Esophagus (tissue), 2 donors: ENCODE measurements around the gene MYO6. TPM values are rescaled to one million over a fixed set of nuclear protein-coding genes. Genes with fewer than 3 reads are reported as not detected.

ENCODE experiments used
- H3K27ac ChIP-seq, 2 donors: one replicate each; pipeline ENCODE4 v1.5.1; 2013; ENCODE audit warnings: low read depth in 2 of 2, mild to moderate bottlenecking in 2 of 2, inconsistent platforms in 1 of 2, low read length in 1 of 2, moderate library complexity in 1 of 2
- H3K27me3 ChIP-seq, 2 donors: one replicate each; pipeline ENCODE4 v1.6.1; 2013; ENCODE audit warnings: low read length in 2 of 2, control low read depth in 1 of 2, mild to moderate bottlenecking in 1 of 2; ENCODE audit not compliant: insufficient read depth in 2 of 2, control insufficient read depth in 1 of 2
- H3K36me3 ChIP-seq, 2 donors: one replicate each; pipeline ENCODE4 v1.6.1; 2013; ENCODE audit warnings: low read length in 1 of 2; ENCODE audit not compliant: control insufficient read depth in 2 of 2, insufficient read depth in 2 of 2
- H3K4me1 ChIP-seq, 2 donors: one replicate each; pipeline ENCODE4 v1.6.1; 2013; ENCODE audit warnings: low read length in 1 of 2; ENCODE audit not compliant: control insufficient read depth in 2 of 2, insufficient read depth in 2 of 2
- H3K4me3 ChIP-seq, 2 donors: one replicate each; pipeline ENCODE4 v1.5.1; 2013; ENCODE audit warnings: low read length in 2 of 2, mild to moderate bottlenecking in 2 of 2, low read depth in 1 of 2, moderate library complexity in 1 of 2
- H3K9me3 ChIP-seq, 2 donors: one replicate each; pipeline ENCODE4 v1.6.1; 2013; ENCODE audit warnings: mild to moderate bottlenecking in 2 of 2, low read depth in 1 of 2, low read length in 1 of 2, moderate library complexity in 1 of 2; ENCODE audit not compliant: control insufficient read depth in 2 of 2, insufficient read depth in 1 of 2
- WGBS, 2 donors: extraction: QIAGEN DNeasy Blood & Tissue Kit; methylation state at CpG; one replicate each; pipeline ENCODE4 v1.1.7; 2013; 5-methylcytosine and 5-hydroxymethylcytosine counted together
- polyA plus RNA-seq, 2 donors: library from polyadenylated mRNA; stranded (reverse); fragments of 200-250 nt; gene quantifications; one replicate each; pipeline ENCODE4 v1.2.3, GENCODE V29; 2013
- donor health status: healthy with polysubstance abuse.
- donor health status: Bipolar disorder and iron deficiency.

The MYO6 gene
- polyA plus RNA-seq, 2 donors: 26.8 to 53.1 TPM

DNA sequence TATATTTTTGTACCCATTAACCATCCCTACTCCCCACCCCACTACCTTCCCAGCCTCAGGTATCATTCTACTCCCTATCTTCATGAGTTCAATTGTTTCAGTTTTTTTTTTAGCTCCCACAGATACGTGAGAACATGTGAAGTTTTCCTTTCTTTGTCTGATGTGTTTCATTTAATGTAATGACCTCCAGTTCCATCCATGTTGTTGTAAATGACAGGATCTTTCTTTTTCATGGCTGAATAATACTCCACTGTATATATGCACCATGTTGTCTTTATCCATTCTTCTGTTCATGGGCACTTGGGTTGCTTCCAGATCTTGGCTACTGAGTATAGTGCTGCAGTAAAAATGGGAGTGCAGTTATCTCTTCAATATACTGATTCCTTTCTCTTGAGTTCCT, 63.5 kb downstream of the MYO6 start:
- Histone ChIP-seq H3K4me3 (no peak overlapping the region), H3K9me3 (no peaks in the 10 kb centered on the region), H3K27ac (no peak overlapping the region), H3K27me3 (no peaks in the 10 kb centered on the region), H3K4me1 (no peaks in the 10 kb centered on the region), H3K36me3 (no peaks in the 10 kb centered on the region)
- 91 to 95% methylated on average over 1 of the region's 1 CpG for WGBS, 2 donors

DNA sequence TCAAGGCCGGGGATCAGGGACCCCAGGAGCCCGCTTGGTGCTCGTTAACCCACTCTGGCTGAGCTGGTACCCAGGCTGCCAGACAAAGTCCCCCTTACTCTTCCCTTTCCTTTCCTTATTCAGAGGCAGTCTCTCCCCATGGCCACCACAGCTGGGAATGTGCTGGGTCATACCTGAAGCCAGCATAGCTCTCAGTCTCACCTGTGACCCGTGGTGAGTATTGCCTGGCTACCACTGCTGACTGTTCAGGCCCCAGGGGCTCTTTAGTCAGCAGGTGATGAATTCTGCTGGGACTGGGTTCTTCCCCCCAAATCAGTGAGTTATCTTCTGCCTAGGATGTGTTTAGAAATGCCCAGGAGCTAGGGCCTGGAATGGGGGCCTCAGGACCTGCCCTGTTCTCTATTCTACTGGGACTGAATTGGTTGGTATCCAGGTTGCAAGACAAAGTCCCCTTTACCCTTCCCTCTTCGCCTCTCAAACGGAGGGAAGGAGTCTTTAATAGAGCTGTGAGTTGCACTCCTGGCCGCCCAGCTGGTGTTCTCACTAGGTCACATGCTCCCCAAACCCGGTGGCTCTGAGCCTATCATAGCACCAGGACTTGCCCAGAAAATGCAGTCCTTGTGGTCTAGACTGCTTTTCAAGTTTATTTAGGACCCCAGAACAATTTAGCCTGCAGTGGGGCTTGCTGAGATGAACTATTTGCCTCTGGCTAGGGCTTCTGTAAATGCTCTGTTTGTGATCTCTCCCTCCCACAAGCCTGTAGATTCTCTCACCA, 64.6 kb downstream of the MYO6 start:
- H3K27me3 ChIP-seq: no peaks in the 10 kb centered on the region
- no peak overlapping the region for H3K27ac ChIP-seq
- H3K4me1 ChIP-seq: no peaks in the 10 kb centered on the region
- no peak overlapping the region for H3K4me3 ChIP-seq
- H3K9me3 ChIP-seq: no peaks in the 10 kb centered on the region
- 85 to 88% methylated on average over 8 of the region's 8 CpGs for WGBS, 2 donors
- no peaks in the 10 kb centered on the region for H3K36me3 ChIP-seq

DNA sequence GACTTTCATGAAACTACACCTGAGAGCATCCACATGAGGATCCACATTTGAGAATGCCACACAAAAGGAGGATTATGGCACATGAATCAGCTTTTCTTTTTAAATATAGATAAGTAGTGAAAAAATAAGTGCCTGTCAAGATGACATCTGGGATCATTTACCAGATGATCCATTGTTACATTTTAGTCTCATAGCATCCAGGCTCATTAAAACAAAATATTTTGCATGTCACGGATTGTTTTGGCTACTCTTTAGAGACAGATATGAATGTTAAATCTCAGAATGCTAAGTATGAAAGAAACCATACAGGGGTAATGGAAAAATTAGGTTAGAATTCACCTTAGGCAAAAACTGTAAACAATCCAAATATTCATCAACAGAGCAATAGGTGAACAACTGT, 66.7 kb downstream of the MYO6 start:
- no peaks in the 10 kb centered on the region for H3K4me1 ChIP-seq
- H3K4me3 ChIP-seq: no peak overlapping the region
- H3K27me3 ChIP-seq: no peaks in the 10 kb centered on the region
- 79 to 90% methylated on average over 1 of the region's 1 CpG for WGBS, 2 donors
- H3K9me3 ChIP-seq: no peaks in the 10 kb centered on the region
- no peaks in the 10 kb centered on the region for H3K36me3 ChIP-seq
- H3K27ac ChIP-seq: no peak overlapping the region

DNA sequence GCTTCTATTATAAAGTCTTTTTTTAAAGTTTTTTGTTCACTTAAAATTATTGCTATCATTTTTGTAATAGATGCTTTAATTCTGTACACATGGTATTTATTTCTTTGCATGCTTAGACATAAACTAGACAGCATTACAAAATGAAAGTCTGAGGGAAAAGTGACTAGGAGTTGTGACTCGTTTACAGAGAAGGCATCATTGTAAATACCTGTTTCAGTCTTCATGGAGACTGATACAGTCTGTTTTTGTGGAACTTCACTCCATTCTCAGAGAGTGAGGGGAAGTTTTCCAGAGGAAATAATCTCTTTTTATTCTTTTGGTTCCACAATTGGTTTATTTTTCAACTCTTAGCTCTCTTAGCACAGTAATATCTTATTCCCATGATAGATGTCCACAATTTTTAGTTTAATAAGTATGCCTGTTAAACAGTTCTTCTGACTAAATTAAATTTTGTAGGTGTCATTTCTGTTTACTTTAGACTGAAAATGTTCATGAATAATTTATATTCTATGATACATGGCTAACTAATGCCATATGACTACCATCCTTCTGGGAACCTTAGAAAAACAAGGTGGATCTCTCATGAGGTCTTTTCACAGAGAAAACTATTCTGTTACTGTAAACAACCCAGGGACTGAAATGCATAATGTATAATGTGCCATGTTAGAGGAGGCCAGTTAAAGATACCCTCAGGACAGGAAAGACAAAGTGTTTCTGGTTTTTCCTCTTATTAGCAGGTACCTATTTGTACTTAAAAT, 69.2 kb downstream of the MYO6 start:
- H3K27me3 ChIP-seq: no peaks in the 10 kb centered on the region
- H3K9me3 ChIP-seq: no peaks in the 10 kb centered on the region
- H3K4me1 ChIP-seq: no peaks in the 10 kb centered on the region
- H3K4me3 ChIP-seq: no peak overlapping the region
- WGBS, 2 donors: 60 to 61% methylated on average over 1 of the region's 1 CpG
- no peak overlapping the region for H3K27ac ChIP-seq
- no peaks in the 10 kb centered on the region for H3K36me3 ChIP-seq

DNA sequence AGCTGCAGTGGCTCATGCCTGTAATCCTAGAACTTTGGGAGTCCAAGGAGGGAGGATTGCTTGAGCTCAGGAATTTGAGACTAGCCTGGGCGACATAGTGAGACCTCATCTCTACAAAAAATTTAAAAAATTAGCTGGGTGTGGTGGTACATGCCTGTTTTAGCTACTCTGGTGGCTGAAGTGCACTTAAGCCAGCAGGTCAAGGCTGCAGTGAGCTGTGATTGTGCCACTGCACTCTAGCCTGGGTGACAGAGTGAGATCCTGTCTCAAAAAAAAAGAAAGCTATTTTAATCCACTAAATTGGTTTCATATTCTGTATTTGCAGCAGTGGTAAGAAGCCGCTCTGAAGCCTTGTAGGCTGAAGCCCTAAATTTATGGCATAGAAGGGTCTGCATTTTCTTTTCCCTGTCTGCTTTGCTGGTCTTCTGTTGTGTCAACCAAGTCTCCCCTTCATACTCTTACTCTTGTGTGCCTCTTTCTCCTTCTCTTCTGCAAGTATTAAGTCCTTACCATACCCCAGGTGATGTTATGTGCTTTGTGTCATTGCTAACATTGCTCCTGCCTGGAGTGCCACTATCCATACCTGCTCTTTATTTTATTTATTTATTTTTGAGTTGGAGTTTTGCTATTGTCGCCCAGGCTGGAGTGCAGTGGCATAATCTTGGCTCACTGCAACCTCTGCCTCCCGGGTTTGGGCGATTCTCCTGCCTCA, 70.9 kb downstream of the MYO6 start:
- Histone ChIP-seq H3K9me3 (no peaks in the 10 kb centered on the region), H3K4me3 (no peak overlapping the region), H3K27me3 (no peaks in the 10 kb centered on the region), H3K36me3 (no peaks in the 10 kb centered on the region), H3K4me1 (no peaks in the 10 kb centered on the region), H3K27ac (no peak overlapping the region)
- 86 to 93% methylated on average over 5 of the region's 5 CpGs for WGBS, 2 donors

DNA sequence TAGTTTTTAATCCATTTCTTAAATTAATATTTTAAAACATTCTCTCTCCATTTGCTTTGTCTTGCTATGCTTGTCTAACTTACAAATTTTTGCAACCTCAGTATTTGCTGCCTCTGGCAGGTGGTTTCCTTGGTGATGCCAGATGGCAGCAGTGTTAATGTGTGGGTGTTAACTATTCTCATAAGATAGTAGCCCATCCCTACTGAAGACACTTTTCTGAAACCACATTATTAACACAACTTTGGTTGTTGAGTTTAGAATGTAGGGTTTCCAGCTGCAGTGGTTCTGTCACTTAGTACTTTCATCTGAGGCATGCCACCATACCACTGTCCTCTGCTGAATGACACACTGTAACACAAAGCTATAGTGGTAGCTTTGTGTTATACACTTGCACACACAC, 75.1 kb downstream of the MYO6 start:
- no peaks in the 10 kb centered on the region for H3K27me3 ChIP-seq
- no peaks in the 10 kb centered on the region for H3K9me3 ChIP-seq
- no peaks in the 10 kb centered on the region for H3K4me1 ChIP-seq
- H3K27ac ChIP-seq: no peak overlapping the region
- H3K36me3 ChIP-seq: no peaks in the 10 kb centered on the region
- H3K4me3 ChIP-seq: no peak overlapping the region

DNA sequence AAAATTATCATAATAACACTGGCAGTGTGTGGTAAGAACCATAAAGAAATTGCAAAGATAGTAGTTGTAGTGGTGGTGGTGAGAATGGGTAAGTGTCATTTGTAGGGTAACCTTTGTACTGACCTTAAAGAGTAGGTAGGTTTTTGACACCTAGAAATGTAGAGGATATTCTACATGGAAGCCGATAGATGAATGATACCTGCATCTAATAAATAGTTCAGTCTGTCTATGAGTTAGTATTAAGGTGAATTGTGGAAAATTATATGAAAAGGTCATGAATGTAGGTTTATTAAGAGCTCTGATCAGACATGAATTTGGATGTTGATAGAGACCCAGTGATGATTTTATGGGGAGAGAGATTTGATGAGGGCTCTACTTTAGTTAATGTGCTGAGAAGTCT, 78.1 kb downstream of the MYO6 start:
- Histone ChIP-seq H3K4me1 (no peaks in the 10 kb centered on the region), H3K27ac (no peak overlapping the region), H3K36me3 (no peaks in the 10 kb centered on the region), H3K27me3 (no peaks in the 10 kb centered on the region), H3K9me3 (no peaks in the 10 kb centered on the region), H3K4me3 (no peak overlapping the region)
- WGBS, 2 donors: 91 to 97% methylated on average over 1 of the region's 1 CpG

DNA sequence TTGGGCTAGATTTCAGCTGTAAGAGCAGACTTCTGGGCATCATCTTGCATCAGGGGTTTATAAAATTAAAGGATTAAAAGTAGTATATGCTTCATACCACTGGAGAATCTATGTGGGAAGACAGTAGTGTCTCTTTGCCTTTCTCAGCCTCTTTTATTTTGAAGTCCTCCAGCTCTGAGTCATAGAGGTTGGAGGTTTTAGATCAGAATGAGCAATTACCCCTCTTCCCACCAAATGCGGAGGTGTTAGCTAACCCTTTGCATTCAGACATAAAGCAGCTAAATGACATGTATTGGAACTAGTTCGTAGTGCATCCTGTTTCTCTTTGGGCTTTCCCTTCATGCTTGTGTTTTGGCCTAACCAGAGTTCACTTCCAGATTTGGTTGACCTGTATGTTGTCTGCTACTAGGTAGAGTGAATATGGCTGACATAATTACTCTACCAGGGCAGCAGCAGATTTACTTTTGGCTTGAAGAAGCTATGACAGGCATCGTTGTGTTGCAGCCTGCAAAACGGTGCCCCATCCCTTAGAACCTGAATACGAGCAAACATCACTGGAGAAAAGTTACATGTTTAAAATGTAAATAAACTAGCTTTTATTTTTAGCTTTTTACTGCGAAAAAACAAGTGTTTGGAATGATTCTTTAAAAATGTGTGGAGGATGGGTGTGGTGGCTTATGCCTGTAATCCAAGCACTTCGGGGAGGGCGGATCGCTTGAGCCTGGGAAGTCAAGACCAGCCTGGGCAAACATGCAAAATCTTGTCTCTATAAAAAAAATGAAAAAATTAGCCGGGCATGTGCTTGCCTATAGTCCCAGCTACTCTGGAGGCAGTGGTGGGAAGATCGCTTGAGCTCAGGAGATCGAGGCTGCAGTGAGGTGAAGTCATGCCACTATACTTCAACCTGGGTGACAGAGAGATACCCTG, 82.2 kb downstream of the MYO6 start:
- 47 to 62% methylated on average over 12 of the region's 12 CpGs for WGBS, 2 donors
- Histone ChIP-seq H3K9me3 (no peaks in the 10 kb centered on the region), H3K4me1 (no peaks in the 10 kb centered on the region), H3K27me3 (no peaks in the 10 kb centered on the region), H3K36me3 (peaks cover 0 to 2% of the 10 kb centered on the region in 2 donors), H3K27ac (peak overlapping the region in 1 of 2 donors; percentile 42), H3K4me3 (no peak overlapping the region)

DNA sequence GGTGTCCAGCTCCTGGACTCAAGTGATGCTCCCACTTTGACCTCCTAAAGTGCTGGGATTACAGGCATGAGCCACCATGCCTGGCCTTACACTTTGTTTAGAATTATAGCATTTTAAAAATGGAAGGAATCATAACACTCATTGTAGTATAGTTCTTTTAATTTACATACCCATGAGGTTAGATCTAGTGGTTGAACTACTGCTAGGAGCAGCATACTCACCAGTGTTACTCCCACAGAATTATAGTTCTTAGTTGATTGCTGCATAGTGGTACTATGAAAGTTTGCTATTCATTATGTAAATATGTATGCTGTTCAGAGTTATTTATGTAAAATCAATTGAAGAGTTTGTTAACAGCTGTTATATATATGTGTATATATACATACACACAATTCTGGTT, 85.4 kb downstream of the MYO6 start:
- H3K27ac ChIP-seq: no peak overlapping the region
- H3K27me3 ChIP-seq: no peaks in the 10 kb centered on the region
- H3K4me3 ChIP-seq: no peak overlapping the region
- no peaks in the 10 kb centered on the region for H3K9me3 ChIP-seq
- no peaks in the 10 kb centered on the region for H3K4me1 ChIP-seq
- peaks cover 0 to 2% of the 10 kb centered on the region in 2 donors for H3K36me3 ChIP-seq
